ENCODE measurements around the gene TYRO3.

GRCh38 chr15:41567261-41567660 lies 8.2 kb downstream of the TYRO3 start:
- no peak for TF ChIP-seq CTCF (IDR thresholded peaks at IDR 0.05)
- no peak for TF ChIP-seq POLR2A (IDR thresholded peaks at IDR 0.05)
